SU-DHL-6 (cell line): Measurements from ENCODE around the gene VSX2.

ENCODE experiments used
- H2AFZ ChIP-seq: fragments of 200-600 bp; sonication (generic); 2 replicates; pipeline ENCODE4 v1.6.1; 2014; ENCODE audit warnings: low read depth, mild to moderate bottlenecking, moderate library complexity, mixed read lengths, antibody characterized with exemption, low read length; ENCODE audit not compliant: severe bottlenecking
- H3F3A ChIP-seq: fragments of 200-600 bp; shearing (Covaris generic); 2 replicates; pipeline ENCODE4 v1.6.0; 2016; ENCODE audit warnings: antibody characterized with exemption, mild to moderate bottlenecking; ENCODE audit not compliant: insufficient read depth
- H3K27ac ChIP-seq: fragments of 200-600 bp; sonication (generic); 2 replicates; pipeline ENCODE4 v1.5.1; 2016; ENCODE audit warnings: low read depth, mild to moderate bottlenecking, low read length, moderate library complexity, mixed read lengths
- H3K27me3 ChIP-seq: fragments of 200-600 bp; sonication (generic), shearing (Covaris generic); 2 replicates; pipeline ENCODE4 v1.6.0; 2014; ENCODE audit warnings: mild to moderate bottlenecking, low read length
- H3K36me3 ChIP-seq: fragments of 200-600 bp; sonication (generic); 2 replicates; pipeline ENCODE4 v1.6.1; 2014; ENCODE audit warnings: mild to moderate bottlenecking, low read length, mixed read lengths
- H3K4me2 ChIP-seq: fragments of 300-600, 200-600 bp; shearing (Covaris generic), sonication (generic); 2 replicates; pipeline ENCODE4 v1.6.0; 2014; ENCODE audit warnings: low read length, low read depth, mild to moderate bottlenecking; ENCODE audit not compliant: poor library complexity, severe bottlenecking
- H3K4me3 ChIP-seq: fragments of 200-600 bp; sonication (generic); 2 replicates; pipeline ENCODE4 v1.5.1; 2014; ENCODE audit warnings: antibody characterized with exemption, low read length, mild to moderate bottlenecking, mixed read lengths; ENCODE audit not compliant: insufficient read depth, poor library complexity, severe bottlenecking
- H3K79me2 ChIP-seq: fragments of 200-600 bp; sonication (generic); 2 replicates; pipeline ENCODE4 v1.6.1; 2014; ENCODE audit warnings: mild to moderate bottlenecking, low read length, moderate library complexity; ENCODE audit not compliant: insufficient read depth
- H3K9ac ChIP-seq: fragments of 200-600 bp; sonication (generic); 2 replicates; pipeline ENCODE4 v1.7.0; 2014; ENCODE audit warnings: mild to moderate bottlenecking, low read length
- H3K9me2 ChIP-seq: fragments of 200-600 bp; sonication (generic); replicated peaks from 2 replicates; pipeline ENCODE4 v1.6.1; 2014; ENCODE audit warnings: low read length; ENCODE audit not compliant: insufficient read depth
- H3K9me3 ChIP-seq: fragments of 200-600 bp; sonication (generic); 2 replicates; pipeline ENCODE4 v1.6.1; 2014; ENCODE audit warnings: low read length, mixed read lengths; ENCODE audit not compliant: insufficient read depth
- H4K20me1 ChIP-seq: fragments of 200-600 bp; sonication (generic); 2 replicates; pipeline ENCODE4 v1.6.1; 2014; ENCODE audit warnings: low read depth, mild to moderate bottlenecking, antibody characterized with exemption, low read length, moderate library complexity, mixed read lengths
- CTCF ChIP-seq: fragments of 200-600 bp; sonication (generic); IDR thresholded peaks from one replicate; pipeline ENCODE4 v1.5.1; 2017; ENCODE audit warnings: antibody characterized with exemption, mild to moderate bottlenecking, low read length, moderate library complexity; ENCODE audit not compliant: insufficient read depth, poor library complexity, severe bottlenecking
- EZH2phosphoT487 ChIP-seq: fragments of 200-600 bp; sonication (generic), shearing (Covaris generic); conservative IDR thresholded peaks from 2 replicates; pipeline ENCODE4 v1.6.1; 2018; ENCODE audit warnings: mild to moderate bottlenecking, antibody characterized with exemption, low read length, moderate library complexity, mixed read lengths

VSX2 gene

GRCh38 chr14:74244115-74244514, 4.9 kb downstream of the VSX2 start:
- H3K9me3 ChIP-seq, result no peaks in the 10 kb centered on the region
- no peaks in the 10 kb centered on the region for H3F3A ChIP-seq
- no peaks in the 10 kb centered on the region for H3K9me2 ChIP-seq
- no peak overlapping the region for H3K4me3 ChIP-seq
- H3K36me3 ChIP-seq, result no peaks in the 10 kb centered on the region
- no peak overlapping the region for H3K4me2 ChIP-seq
- H3K79me2 ChIP-seq, result no peaks in the 10 kb centered on the region
- no peak overlapping the region for H3K9ac ChIP-seq
- H4K20me1 ChIP-seq, result no peaks in the 10 kb centered on the region
- no peak overlapping the region for H3K27ac ChIP-seq
- no peaks in the 10 kb centered on the region for H3K27me3 ChIP-seq
- TF ChIP-seq CTCF, result no peak
- TF ChIP-seq EZH2phosphoT487, result no peak
- H2AFZ ChIP-seq, result no peak overlapping the region

- no peaks in the 10 kb centered on the region for H3K9me3 ChIP-seq
Measured at GRCh38 chr14:74245292-74245691, 6.0 kb downstream of the VSX2 start.

GRCh38 chr14:74246542-74246941, 7.3 kb downstream of the VSX2 start:
- H3K9me3 ChIP-seq, result no peaks in the 10 kb centered on the region
- no peaks in the 10 kb centered on the region for H4K20me1 ChIP-seq
- no peak overlapping the region for H3K4me2 ChIP-seq
- no peaks in the 10 kb centered on the region for H3K9me2 ChIP-seq
- H3K27ac ChIP-seq, result no peak overlapping the region
- H3K9ac ChIP-seq, result no peak overlapping the region
- no peaks in the 10 kb centered on the region for H3K27me3 ChIP-seq
- H3K79me2 ChIP-seq, result no peaks in the 10 kb centered on the region
- no peaks in the 10 kb centered on the region for H3F3A ChIP-seq
- no peak overlapping the region for H2AFZ ChIP-seq
- TF ChIP-seq CTCF, result no peak
- no peak overlapping the region for H3K4me3 ChIP-seq
- H3K36me3 ChIP-seq, result no peaks in the 10 kb centered on the region

More at GRCh38 chr14:74245292-74245691, 6.0 kb downstream of the VSX2 start:
- TF ChIP-seq CTCF (no peak), EZH2phosphoT487 (no peak)
- no peaks in the 10 kb centered on the region for H4K20me1 ChIP-seq
- no peak overlapping the region for H3K27ac ChIP-seq
- H3K79me2 ChIP-seq, result no peaks in the 10 kb centered on the region
- no peak overlapping the region for H3K4me3 ChIP-seq
- H3F3A ChIP-seq, result no peaks in the 10 kb centered on the region
- no peaks in the 10 kb centered on the region for H3K9me2 ChIP-seq
- H3K4me2 ChIP-seq, result no peak overlapping the region
- no peaks in the 10 kb centered on the region for H3K27me3 ChIP-seq
- H3K36me3 ChIP-seq, result no peaks in the 10 kb centered on the region
- H2AFZ ChIP-seq, result no peak overlapping the region
- no peak overlapping the region for H3K9ac ChIP-seq

- Histone ChIP-seq H4K20me1 (no peaks in the 10 kb centered on the region), H3K4me2 (no peak overlapping the region), H2AFZ (no peak overlapping the region), H3K9me2 (no peaks in the 10 kb centered on the region), H3K36me3 (no peaks in the 10 kb centered on the region), H3K27me3 (no peaks in the 10 kb centered on the region), H3K4me3 (no peak overlapping the region), H3F3A (no peaks in the 10 kb centered on the region), H3K27ac (no peak overlapping the region), H3K9me3 (no peaks in the 10 kb centered on the region), H3K79me2 (no peaks in the 10 kb centered on the region), H3K9ac (no peak overlapping the region)
- TF ChIP-seq CTCF, result no peak
- TF ChIP-seq EZH2phosphoT487, result no peak
Measured at GRCh38 chr14:74248017-74248416, 8.8 kb downstream of the VSX2 start.
